NOMO-1 treated with DMSO at 0.1 percent for 48 hours (cell line): ENCODE data around the gene SND1.

ENCODE experiments used
- DNase-seq: peaks from one replicate; lab custom pipeline; 2025; ENCODE audit not compliant: unreplicated experiment; lab: John Stamatoyannopoulos, UW

The SND1 gene

DNA sequence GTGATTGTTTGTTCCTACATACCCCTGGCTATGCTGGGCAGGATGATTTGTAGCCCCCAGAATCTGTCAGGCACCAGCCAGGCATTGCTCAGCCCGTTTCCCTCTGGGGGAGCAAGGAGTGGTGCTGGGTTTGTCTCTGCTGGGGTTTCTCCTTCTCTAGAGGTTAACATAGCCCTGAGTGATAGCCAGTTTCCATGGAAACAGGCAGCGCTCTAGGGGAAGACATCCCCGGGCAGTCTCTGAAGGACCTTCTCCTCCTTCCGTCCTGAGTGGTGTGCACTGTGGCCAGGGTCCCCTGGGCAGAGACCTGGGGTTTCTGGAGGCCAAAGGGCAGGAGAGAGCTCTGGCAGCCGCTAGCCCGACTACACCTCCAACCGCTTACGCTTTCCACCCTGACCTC lies 429.8 kb downstream of the SND1 start:
- no peak for DNase-seq

DNA sequence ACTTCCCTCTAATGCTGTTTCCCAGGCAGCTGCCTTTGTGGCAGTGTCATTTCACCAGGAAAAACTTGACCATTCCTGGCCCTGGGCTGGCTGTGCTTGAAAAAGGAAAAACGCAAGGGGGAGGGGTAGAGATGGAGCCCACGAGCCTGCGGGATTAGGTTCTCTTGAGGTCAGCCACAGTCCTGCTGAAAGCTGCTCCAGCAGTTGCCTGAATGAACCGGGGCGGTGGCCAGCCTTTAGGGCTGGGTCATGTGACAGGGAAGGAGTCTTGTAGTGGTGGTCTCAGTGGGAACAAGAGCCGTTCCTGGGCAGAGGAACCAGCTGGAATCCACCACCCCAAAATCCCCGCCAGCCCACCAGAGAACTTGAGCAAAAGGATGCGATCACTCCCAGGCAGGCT lies 430.4 kb downstream of the SND1 start:
- DNase-seq: no peak

- no peak for DNase-seq
Observed at GRCh38 chr7:128084896-128085608, 433.1 kb downstream of the SND1 start.

GRCh38 chr7:128090492-128090891 lies 438.5 kb downstream of the SND1 start:
- DNase-seq: no peak

DNA sequence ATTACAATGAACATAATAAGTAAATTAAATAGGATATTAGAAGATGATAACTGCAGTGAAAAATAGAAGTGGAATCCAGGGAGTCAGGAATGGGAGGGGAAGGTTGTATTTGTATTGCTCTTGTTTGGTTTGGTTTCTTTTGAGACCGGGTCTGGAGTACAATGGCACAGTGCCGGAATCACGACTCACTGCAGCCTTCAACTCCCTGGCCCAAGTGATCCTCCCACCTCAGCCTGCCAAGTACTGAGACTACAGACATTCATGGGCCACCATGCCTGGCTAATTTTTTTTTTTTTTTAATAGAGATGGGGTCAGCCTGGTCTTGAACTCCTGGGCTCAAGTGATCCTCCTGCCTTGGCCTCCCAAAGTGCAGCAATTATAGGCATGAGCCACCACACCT lies 439.1 kb downstream of the SND1 start:
- DNase-seq: no peak

DNA sequence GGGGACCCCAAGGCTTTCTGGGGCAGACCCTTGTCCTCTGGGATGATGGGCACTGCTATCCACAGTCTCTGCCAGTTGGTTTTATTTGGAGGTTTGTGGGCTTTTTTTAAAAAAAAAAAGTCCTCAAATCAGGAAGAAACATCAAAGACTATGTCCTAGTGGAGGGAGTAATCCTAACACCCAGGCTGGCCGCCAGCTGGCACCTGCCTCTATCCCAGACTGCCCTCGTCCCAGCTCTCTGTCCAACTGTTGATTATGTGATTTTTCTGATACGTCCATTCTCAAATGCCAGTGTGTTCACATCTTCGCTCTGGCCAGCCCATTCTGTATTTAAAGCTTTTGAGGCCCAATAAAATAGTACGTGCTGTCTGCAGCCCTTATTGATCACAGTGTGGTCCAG lies 440.2 kb downstream of the SND1 start:
- DNase-seq: no peak

GRCh38 chr7:128093614-128094570 lies 441.9 kb downstream of the SND1 start:
- no peak for DNase-seq

GRCh38 chr7:128094686-128095085 lies 442.7 kb downstream of the SND1 start:
- DNase-seq: no peak

GRCh38 chr7:128097211-128097731 lies 445.3 kb downstream of the SND1 start:
- no peak for DNase-seq

DNA sequence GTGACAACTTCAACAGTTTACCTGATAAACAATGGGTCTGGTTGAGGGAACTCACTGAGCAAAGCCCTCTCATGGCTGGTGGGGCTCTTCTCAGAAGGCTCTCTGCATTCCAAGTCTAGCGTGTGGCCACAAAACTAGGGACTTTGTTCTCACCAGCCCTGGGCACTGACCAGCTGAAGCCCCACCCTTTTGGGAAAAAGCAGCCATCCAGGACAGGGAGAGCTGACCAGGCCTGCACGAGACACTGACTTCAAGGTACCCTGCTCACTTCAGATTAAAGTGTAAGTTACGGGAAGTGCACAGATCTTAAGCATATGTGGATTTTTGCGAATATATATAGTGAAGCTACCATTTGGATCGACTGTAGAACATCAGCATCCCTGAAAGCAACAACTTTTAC lies 446.6 kb downstream of the SND1 start:
- no peak for DNase-seq

GRCh38 chr7:128099204-128099671 lies 447.2 kb downstream of the SND1 start:
- DNase-seq: no peak

GRCh38 chr7:128100225-128100948 lies 448.4 kb downstream of the SND1 start:
- no peak for DNase-seq

GRCh38 chr7:128100949-128101713 lies 449.1 kb downstream of the SND1 start:
- no peak for DNase-seq

- no peak for DNase-seq
Observed at GRCh38 chr7:128102490-128103291, 450.7 kb downstream of the SND1 start.

- DNase-seq: no peak
Observed at GRCh38 chr7:128103498-128104107, 451.6 kb downstream of the SND1 start.

DNA sequence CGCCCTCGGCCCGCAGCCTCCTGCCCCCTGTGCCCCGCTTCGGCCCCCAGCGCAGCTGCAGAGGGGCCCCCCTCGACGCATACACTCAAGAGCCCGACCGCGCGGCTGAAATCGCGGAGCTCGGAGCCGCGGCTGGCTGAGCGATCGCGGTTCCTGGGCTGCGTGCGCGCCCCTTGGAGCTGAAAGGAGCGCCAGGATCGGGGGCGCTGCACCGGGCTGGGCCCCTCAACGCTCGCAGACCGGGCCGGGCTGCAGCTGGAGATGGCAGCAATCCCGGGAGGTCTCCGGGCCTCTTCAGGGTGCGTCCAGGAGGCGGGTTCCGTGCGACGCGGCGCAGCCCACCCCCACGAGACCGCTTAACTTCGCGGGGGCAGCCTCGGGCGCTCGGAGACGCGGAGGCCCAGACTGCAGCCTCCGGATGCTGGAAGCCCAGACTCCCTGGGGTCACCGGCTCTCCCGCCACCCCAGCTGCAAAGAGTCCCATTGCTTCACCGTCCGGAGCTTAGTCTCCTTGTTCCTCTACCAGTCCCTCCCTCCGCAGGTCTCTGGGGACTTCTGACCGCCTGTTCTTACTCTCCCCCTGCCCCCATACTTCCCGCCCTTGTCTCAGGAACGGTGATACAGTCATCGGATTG lies 452.2 kb downstream of the SND1 start:
- DNase-seq: no peak

DNA sequence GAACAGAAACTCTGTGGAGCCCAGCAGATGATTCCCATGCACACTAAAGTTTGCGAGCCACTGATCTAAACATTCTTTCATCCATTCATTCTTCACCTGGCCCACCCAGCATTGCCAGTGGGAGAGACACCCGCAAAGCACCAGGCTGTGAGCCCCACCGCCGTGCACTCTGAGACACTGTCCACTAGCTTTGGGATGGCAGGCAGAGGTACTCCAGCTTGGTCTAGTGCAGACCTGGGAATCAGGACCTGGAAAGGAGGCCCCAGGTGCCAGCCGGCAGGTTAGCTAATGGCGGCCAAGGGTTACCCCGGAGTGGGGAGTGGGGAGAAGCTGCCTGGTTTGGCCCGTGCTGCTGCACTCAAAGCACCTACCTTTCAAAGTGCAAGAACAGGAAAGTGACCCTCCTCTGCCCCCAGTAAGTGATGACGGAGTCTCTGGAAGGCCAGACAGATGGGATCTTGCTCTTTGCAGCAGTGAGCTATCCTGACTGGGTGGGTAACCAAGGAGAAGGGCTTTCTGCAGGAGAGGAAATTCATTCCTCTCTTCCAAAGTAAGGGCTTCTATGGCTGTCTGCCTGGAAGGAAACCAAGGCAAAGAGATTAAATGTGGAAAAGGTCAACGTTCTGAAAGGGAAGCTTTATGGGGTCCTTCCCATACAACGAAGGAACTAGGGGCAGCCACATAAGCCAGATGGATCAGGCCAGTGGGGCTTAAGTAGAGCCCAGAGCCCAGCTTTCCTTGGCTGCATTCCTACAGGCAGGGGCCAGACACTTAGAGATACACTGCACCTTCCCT lies 453.4 kb downstream of the SND1 start:
- no peak for DNase-seq

GRCh38 chr7:128106821-128107220 lies 454.8 kb downstream of the SND1 start:
- DNase-seq: no peak
